Activated T-cell treated with anti-CD3 and anti-CD28 coated beads, Interleukin-2, amount 50 U/mL, for 4 hours (primary cell): ENCODE data around the gene LIMA1. TPM values are rescaled to one million over a fixed set of nuclear protein-coding genes. Genes with fewer than 3 reads are reported as not detected.
A peak's percentile ranks its signal among the peaks of the same experiment; 100 is the strongest.

Source experiments
- ATAC-seq, 2 donors: fragments of 200-7000 bp; cut with Tn5 transposase; one replicate each; pipeline ENCODE4 v1.10.0; 2021
- DNase-seq: peaks from one replicate; pipeline ENCODE4 v3.0.0-alpha.2; 2020
- H3K27me3 Mint-ChIP-seq: one replicate; pipeline ENCODE4 v1.8.0; 2021; ENCODE audit warnings: low read depth, mixed read lengths
- H3K36me3 Mint-ChIP-seq: one replicate; pipeline ENCODE4 v1.8.0; 2022; ENCODE audit warnings: mixed read lengths; ENCODE audit not compliant: insufficient read depth
- H3K4me1 Mint-ChIP-seq: one replicate; pipeline ENCODE4 v1.8.0; 2021; ENCODE audit warnings: low read depth, mixed read lengths
- H3K4me3 Mint-ChIP-seq: one replicate; pipeline ENCODE4 v1.8.0; 2021; ENCODE audit warnings: mild to moderate bottlenecking, moderate library complexity, mixed read lengths
- H3K9me3 Mint-ChIP-seq: one replicate; pipeline ENCODE4 v1.8.0; 2021; ENCODE audit warnings: mixed read lengths
- total RNA-seq, 3 donors: library from RNA; stranded (reverse); gene quantifications; one replicate each; pipeline ENCODE4 v1.2.1, GENCODE V29; 2021

Gene LIMA1
- total RNA-seq, 3 donors from 2014 or later = 31.6 to 56.4 (median 48.9) TPM

- Mint-ChIP-seq H3K36me3 (no peaks in the 10 kb centered on the region), H3K4me1 (peaks cover 4% of the 10 kb centered on the region), H3K27me3 (no peaks in the 10 kb centered on the region), H3K9me3 (no peaks in the 10 kb centered on the region), H3K4me3 (no peak overlapping the region)
- ATAC-seq = no peak
- DNase-seq = no peak
Observed at GRCh38 chr12:50271724-50272247, 11.5 kb downstream of the LIMA1 start.

GRCh38 chr12:50268482-50268881 is 14.8 kb downstream of the LIMA1 start:
- ATAC-seq (no peak), DNase-seq (no peak)
- no peaks in the 10 kb centered on the region for H3K27me3 Mint-ChIP-seq
- H3K4me1 Mint-ChIP-seq = no peaks in the 10 kb centered on the region
- H3K36me3 Mint-ChIP-seq = no peaks in the 10 kb centered on the region
- no peaks in the 10 kb centered on the region for H3K9me3 Mint-ChIP-seq
- H3K4me3 Mint-ChIP-seq = no peak overlapping the region

GRCh38 chr12:50265770-50266524 is 17.4 kb downstream of the LIMA1 start:
- Mint-ChIP-seq H3K27me3 (no peaks in the 10 kb centered on the region), H3K4me3 (no peak overlapping the region), H3K9me3 (no peaks in the 10 kb centered on the region), H3K4me1 (no peaks in the 10 kb centered on the region), H3K36me3 (no peaks in the 10 kb centered on the region)
- ATAC-seq (no peak), DNase-seq (no peak)

GRCh38 chr12:50263832-50264231 is 19.5 kb downstream of the LIMA1 start:
- H3K4me3 Mint-ChIP-seq = no peak overlapping the region
- no peaks in the 10 kb centered on the region for H3K9me3 Mint-ChIP-seq
- H3K27me3 Mint-ChIP-seq = no peaks in the 10 kb centered on the region
- no peak for ATAC-seq
- no peaks in the 10 kb centered on the region for H3K4me1 Mint-ChIP-seq
- no peaks in the 10 kb centered on the region for H3K36me3 Mint-ChIP-seq
- DNase-seq = no peak

GRCh38 chr12:50261654-50262053 is 21.7 kb downstream of the LIMA1 start:
- H3K4me1 Mint-ChIP-seq = no peaks in the 10 kb centered on the region
- no peak overlapping the region for H3K4me3 Mint-ChIP-seq
- no peaks in the 10 kb centered on the region for H3K36me3 Mint-ChIP-seq
- no peak for ATAC-seq
- no peaks in the 10 kb centered on the region for H3K27me3 Mint-ChIP-seq
- H3K9me3 Mint-ChIP-seq = no peaks in the 10 kb centered on the region
- DNase-seq = no peak

- no peaks in the 10 kb centered on the region for H3K27me3 Mint-ChIP-seq
- DNase-seq (no peak), ATAC-seq (no peak)
Observed at GRCh38 chr12:50258167-50258551, 25.2 kb downstream of the LIMA1 start.

GRCh38 chr12:50257236-50258166 is 25.8 kb downstream of the LIMA1 start:
- Mint-ChIP-seq H3K27me3 (no peaks in the 10 kb centered on the region), H3K9me3 (no peaks in the 10 kb centered on the region), H3K4me1 (peaks cover 16% of the 10 kb centered on the region), H3K4me3 (no peak overlapping the region), H3K36me3 (no peaks in the 10 kb centered on the region)
- DNase-seq (no peak), ATAC-seq (no peak)

More at GRCh38 chr12:50258167-50258551, 25.2 kb downstream of the LIMA1 start:
- H3K36me3 Mint-ChIP-seq = no peaks in the 10 kb centered on the region
- no peaks in the 10 kb centered on the region for H3K9me3 Mint-ChIP-seq
- H3K4me1 Mint-ChIP-seq = peaks cover 11% of the 10 kb centered on the region
- H3K4me3 Mint-ChIP-seq = no peak overlapping the region

GRCh38 chr12:50256761-50257160 is 26.6 kb downstream of the LIMA1 start:
- H3K4me3 Mint-ChIP-seq = no peak overlapping the region
- H3K27me3 Mint-ChIP-seq = no peaks in the 10 kb centered on the region
- ATAC-seq = no peak
- peaks cover 2% of the 10 kb centered on the region for H3K36me3 Mint-ChIP-seq
- no peak for DNase-seq
- H3K9me3 Mint-ChIP-seq = no peaks in the 10 kb centered on the region
- peaks cover 20% of the 10 kb centered on the region for H3K4me1 Mint-ChIP-seq

- Mint-ChIP-seq H3K27me3 (no peaks in the 10 kb centered on the region), H3K4me1 (peaks cover 29% of the 10 kb centered on the region), H3K9me3 (no peaks in the 10 kb centered on the region), H3K4me3 (no peak overlapping the region), H3K36me3 (peaks cover 4% of the 10 kb centered on the region)
- ATAC-seq (no peak), DNase-seq (no peak)
Observed at GRCh38 chr12:50252977-50253602, 30.2 kb downstream of the LIMA1 start.

- H3K36me3 Mint-ChIP-seq = peaks cover 8% of the 10 kb centered on the region
- H3K4me1 Mint-ChIP-seq = peaks cover 34% of the 10 kb centered on the region
- no peak overlapping the region for H3K4me3 Mint-ChIP-seq
- no peaks in the 10 kb centered on the region for H3K27me3 Mint-ChIP-seq
- ATAC-seq (peak; percentile 38 to 42), DNase-seq (no peak)
- no peaks in the 10 kb centered on the region for H3K9me3 Mint-ChIP-seq
Observed at GRCh38 chr12:50251619-50252252, 31.6 kb downstream of the LIMA1 start.

GRCh38 chr12:50249464-50250182 is 33.7 kb downstream of the LIMA1 start:
- Mint-ChIP-seq H3K27me3 (no peaks in the 10 kb centered on the region), H3K36me3 (peaks cover 15% of the 10 kb centered on the region), H3K9me3 (no peaks in the 10 kb centered on the region), H3K4me1 (peaks cover 38% of the 10 kb centered on the region), H3K4me3 (no peak overlapping the region)
- DNase-seq = no peak
- no peak for ATAC-seq

- Mint-ChIP-seq H3K9me3 (no peaks in the 10 kb centered on the region), H3K27me3 (no peaks in the 10 kb centered on the region), H3K4me1 (peaks cover 32% of the 10 kb centered on the region), H3K4me3 (no peak overlapping the region), H3K36me3 (peaks cover 15% of the 10 kb centered on the region)
- DNase-seq (no peak), ATAC-seq (no peak)
Observed at GRCh38 chr12:50248883-50249282, 34.4 kb downstream of the LIMA1 start.

GRCh38 chr12:50248411-50248810 is 34.9 kb downstream of the LIMA1 start:
- no peaks in the 10 kb centered on the region for H3K27me3 Mint-ChIP-seq
- peaks cover 30% of the 10 kb centered on the region for H3K4me1 Mint-ChIP-seq

More at GRCh38 chr12:50248411-50248810, 34.9 kb downstream of the LIMA1 start:
- ATAC-seq (no peak), DNase-seq (no peak)
- Mint-ChIP-seq H3K36me3 (peaks cover 17% of the 10 kb centered on the region), H3K4me3 (no peak overlapping the region), H3K9me3 (no peaks in the 10 kb centered on the region)
